ENCODE measurements around the gene HEXA. TPM values are rescaled to one million over a fixed set of nuclear protein-coding genes. Genes with fewer than 3 reads are reported as not detected.
"Not testable (repeated sequence)": the region's sequence is repeated elsewhere in the genome, so short reads cannot be mapped to it uniquely, and the experiment has no call there.

Gene HEXA
- total and polyA plus RNA-seq, 8 donors: 30.7 to 84.8 (median 58.0) TPM

- H3K36me3 ChIP-seq: no peaks in the 10 kb centered on the region
- H3K4me3 ChIP-seq: no peak overlapping the region
- H3K27me3 ChIP-seq: peaks cover 0 to 8% (median 0%) of the 10 kb centered on the region in 3 donors
- no peak overlapping the region for H3K27ac ChIP-seq
- no peak for DNase-seq
- intact Hi-C loops (cut with DNase I; ENCODE audit: low total_unique reads): no loop called here
- H3K4me1 ChIP-seq: peaks cover 12 to 18% (median 16%) of the 10 kb centered on the region in 4 donors
- TF ChIP-seq EP300 (IDR thresholded peaks at IDR 0.05) (no peak), POLR2AphosphoS5 (IDR thresholded peaks at IDR 0.05) (no peak), POLR2A (IDR thresholded peaks at IDR 0.05) (no peak), CTCF (IDR thresholded peaks at IDR 0.05) (no peak)
- WGBS, 5 donors: 41 to 60% (median 47%) methylated on average over 2 of the region's 2 CpGs
- no peaks in the 10 kb centered on the region for H3K9me3 ChIP-seq
These were observed 4.1 kb upstream of the HEXA start for GRCh38 chr15:72379856-72380430.

DNA sequence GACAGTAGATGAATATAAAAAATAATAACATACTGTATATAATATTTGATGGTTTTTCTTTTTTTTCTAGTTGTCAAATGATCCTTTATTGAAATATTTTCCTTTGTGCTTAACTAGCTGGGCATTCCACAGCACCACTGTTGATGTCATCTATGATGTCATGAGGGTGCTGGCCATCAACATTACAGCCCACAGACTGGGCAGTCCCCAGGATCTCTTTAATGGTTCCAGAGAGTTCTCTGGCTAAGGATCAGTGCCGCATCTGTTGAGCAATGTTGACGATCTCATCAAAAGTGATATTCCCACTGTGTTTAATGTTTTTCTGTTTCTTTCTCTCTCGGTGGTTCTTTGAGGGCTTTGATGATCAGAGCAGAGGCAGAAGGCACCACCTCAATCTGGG, 3.3 kb upstream of the HEXA start:
- H3K27me3 ChIP-seq; H3K27ac ChIP-seq; intact Hi-C loops (cut with DNase I; ENCODE audit: low total_unique reads); H3K9me3 ChIP-seq; H3K4me3 ChIP-seq; H3K36me3 ChIP-seq; DNase-seq: not testable (repeated sequence)
- WGBS, 5 donors: 80 to 91% (median 89%) methylated on average over 3 of the region's 3 CpGs
- H3K4me1 ChIP-seq: peaks cover 18 to 26% (median 25%) of the 10 kb centered on the region in 4 donors

- H3K9me3 ChIP-seq: no peaks in the 10 kb centered on the region
- H3K36me3 ChIP-seq: peaks cover 0 to 5% (median 0%) of the 10 kb centered on the region in 4 donors
- H3K4me1 ChIP-seq: peaks cover 18 to 44% (median 41%) of the 10 kb centered on the region in 4 donors
- WGBS, 5 donors: 71 to 84% (median 79%) methylated on average over 1 of the region's 1 CpG
- H3K4me3 ChIP-seq: no peak overlapping the region
- DNase-seq: no peak
- peak overlapping the region in 3 of 5 donors; percentile 90 to 94 (median 93) for H3K27ac ChIP-seq
- intact Hi-C loops (cut with DNase I; ENCODE audit: low total_unique reads): no loop called here
- TF ChIP-seq CTCF (IDR thresholded peaks at IDR 0.05): no peak
- no peak for TF ChIP-seq POLR2AphosphoS5 (IDR thresholded peaks at IDR 0.05)
- no peak for TF ChIP-seq POLR2A (IDR thresholded peaks at IDR 0.05)
- TF ChIP-seq EP300 (IDR thresholded peaks at IDR 0.05): no peak
- H3K27me3 ChIP-seq: no peaks in the 10 kb centered on the region
These were observed 1.5 kb upstream of the HEXA start for GRCh38 chr15:72377331-72377730.

DNA sequence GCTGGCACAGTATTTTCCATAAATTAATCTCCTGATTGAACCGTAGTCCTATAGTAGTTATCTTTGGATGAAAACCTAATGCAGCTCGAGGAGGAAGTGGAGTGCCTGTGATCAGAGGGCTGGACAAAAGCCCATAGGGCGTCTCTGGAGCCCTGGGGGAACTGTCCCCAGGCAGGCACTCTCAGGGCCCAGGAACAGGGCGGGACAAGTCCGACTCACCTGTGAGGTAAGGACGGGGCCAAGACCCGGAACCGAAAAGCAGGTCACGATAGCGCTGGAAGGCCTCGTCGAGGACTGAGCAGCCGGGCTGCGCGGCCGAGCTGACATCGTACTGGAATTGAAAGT, 341 bp downstream of the HEXA start:
- TF ChIP-seq EP300 (IDR thresholded peaks at IDR 0.05) (no peak), POLR2AphosphoS5 (IDR thresholded peaks at IDR 0.05) (no peak), POLR2A (IDR thresholded peaks at IDR 0.05) (no peak), CTCF (IDR thresholded peaks at IDR 0.05) (no peak)
- Histone ChIP-seq H3K4me1 (peaks cover 18 to 56% (median 46%) of the 10 kb centered on the region in 4 donors), H3K36me3 (peaks cover 0 to 13% (median 7%) of the 10 kb centered on the region in 4 donors), H3K4me3 (peak overlapping the region; percentile 68 to 79 (median 75)), H3K27ac (peak overlapping the region; percentile 88 to 94 (median 91)), H3K9me3 (no peaks in the 10 kb centered on the region), H3K27me3 (no peaks in the 10 kb centered on the region)
- peak in 1 of 2 donors; percentile 77 for DNase-seq
- intact Hi-C loops (cut with DNase I; ENCODE audit: low total_unique reads): no loop called here
- 0 to 1% (median 0%) methylated on average over 12 to 17 of the region's 17 CpGs for WGBS, 5 donors

DNA sequence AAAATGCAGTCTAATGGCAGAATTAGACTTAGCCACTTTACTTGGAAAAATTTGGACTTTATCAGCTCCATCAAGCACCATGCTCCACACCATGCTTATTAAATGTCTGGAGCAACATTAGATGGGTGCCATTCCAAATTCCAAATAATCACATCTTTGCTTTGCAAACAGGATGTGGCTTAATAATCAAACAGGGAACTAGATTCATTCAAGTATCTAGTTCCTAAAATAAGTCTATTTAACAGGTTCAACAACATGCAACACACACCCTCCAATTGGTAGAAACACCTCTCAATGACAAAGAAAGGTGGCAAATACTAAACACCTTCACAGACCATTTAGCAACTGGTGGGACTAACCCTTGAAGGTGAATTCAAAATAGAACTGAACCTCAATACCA, 3.5 kb downstream of the HEXA start:
- Histone ChIP-seq H3K4me1 (peaks cover 18 to 86% (median 54%) of the 10 kb centered on the region in 4 donors), H3K27ac (no peak overlapping the region)
- intact Hi-C loops (cut with DNase I; ENCODE audit: low total_unique reads): no loop called here

More for the DNA sequence above, 3.5 kb downstream of the HEXA start:
- TF ChIP-seq EP300 (IDR thresholded peaks at IDR 0.05): no peak
- no peak for TF ChIP-seq POLR2AphosphoS5 (IDR thresholded peaks at IDR 0.05)
- no peak for TF ChIP-seq CTCF (IDR thresholded peaks at IDR 0.05)
- no peak for TF ChIP-seq POLR2A (IDR thresholded peaks at IDR 0.05)
- Histone ChIP-seq H3K4me3 (no peak overlapping the region), H3K9me3 (no peaks in the 10 kb centered on the region), H3K27me3 (no peaks in the 10 kb centered on the region), H3K36me3 (peaks cover 0 to 41% (median 22%) of the 10 kb centered on the region in 4 donors)
- no peak for DNase-seq

Measured in stomach (tissue), 9 donors.